HG03025 (cell line): ENCODE results near the gene PCCA.
"Not testable (repeated sequence)": the region's sequence is repeated elsewhere in the genome, so short reads cannot be mapped to it uniquely, and the experiment has no call there.

Source experiments
- ATAC-seq: cut with Tn5 transposase; IDR thresholded peaks from one replicate; pipeline ENCODE4 v1.9.1; 2021; ENCODE audit warnings: mild to moderate bottlenecking, moderate library complexity; ENCODE audit not compliant: unreplicated experiment, low FRiP score

The PCCA gene, protein sequence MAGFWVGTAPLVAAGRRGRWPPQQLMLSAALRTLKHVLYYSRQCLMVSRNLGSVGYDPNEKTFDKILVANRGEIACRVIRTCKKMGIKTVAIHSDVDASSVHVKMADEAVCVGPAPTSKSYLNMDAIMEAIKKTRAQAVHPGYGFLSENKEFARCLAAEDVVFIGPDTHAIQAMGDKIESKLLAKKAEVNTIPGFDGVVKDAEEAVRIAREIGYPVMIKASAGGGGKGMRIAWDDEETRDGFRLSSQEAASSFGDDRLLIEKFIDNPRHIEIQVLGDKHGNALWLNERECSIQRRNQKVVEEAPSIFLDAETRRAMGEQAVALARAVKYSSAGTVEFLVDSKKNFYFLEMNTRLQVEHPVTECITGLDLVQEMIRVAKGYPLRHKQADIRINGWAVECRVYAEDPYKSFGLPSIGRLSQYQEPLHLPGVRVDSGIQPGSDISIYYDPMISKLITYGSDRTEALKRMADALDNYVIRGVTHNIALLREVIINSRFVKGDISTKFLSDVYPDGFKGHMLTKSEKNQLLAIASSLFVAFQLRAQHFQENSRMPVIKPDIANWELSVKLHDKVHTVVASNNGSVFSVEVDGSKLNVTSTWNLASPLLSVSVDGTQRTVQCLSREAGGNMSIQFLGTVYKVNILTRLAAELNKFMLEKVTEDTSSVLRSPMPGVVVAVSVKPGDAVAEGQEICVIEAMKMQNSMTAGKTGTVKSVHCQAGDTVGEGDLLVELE

GRCh38 chr13:100088644-100089464, at the start of gene PCCA:
PCCA (plus strand) TSS chr13:100089093; CDS start chr13:100089121, 28 bp downstream.
- peak; percentile 98 for ATAC-seq

- no peak for ATAC-seq
These were observed 49.2 kb upstream of the PCCA start for GRCh38 chr13:100039740-100040139.

DNA sequence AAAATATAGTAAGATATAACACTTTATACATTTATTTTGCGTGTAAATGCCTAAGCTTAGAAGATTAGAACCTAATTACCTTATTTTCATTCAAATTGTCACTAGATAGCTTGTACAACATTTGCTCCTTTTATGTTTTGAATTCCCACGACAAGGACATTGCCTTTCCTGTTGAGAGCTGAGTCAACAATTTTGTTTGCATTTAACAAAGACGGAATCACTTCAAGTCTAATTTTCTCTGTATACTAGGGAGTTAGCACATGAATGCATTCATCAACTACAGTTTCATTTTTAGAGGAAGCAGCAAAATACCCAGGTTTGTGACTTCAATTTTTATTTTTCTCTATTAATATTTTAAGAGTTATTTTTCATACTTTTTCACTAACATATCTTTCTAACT, 48.7 kb upstream of the PCCA start:
- no peak for ATAC-seq

- ATAC-seq, result no peak
These were observed 44.0 kb upstream of the PCCA start for GRCh38 chr13:100044936-100045335.

DNA sequence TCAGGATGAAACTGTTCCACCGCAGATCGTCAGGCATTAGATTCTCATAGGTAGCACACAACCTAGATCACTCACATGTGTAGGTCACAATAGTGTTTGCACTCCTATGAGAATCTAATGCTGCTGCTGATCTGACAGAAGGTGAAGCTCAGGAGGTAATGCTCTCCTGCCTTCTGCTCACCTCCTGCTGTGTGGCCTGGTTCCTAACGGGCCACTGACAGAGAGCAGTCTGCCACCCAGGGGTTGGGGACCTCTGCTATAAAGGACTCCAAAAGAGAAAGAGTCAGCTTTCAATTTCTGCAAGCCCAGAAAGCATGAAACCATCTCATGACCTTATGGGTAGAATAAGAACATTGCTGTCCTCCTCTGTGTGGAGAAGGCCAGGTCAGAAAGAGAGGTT, 43.5 kb upstream of the PCCA start:
- ATAC-seq, result no peak

- no peak for ATAC-seq
These were observed 37.8 kb upstream of the PCCA start for GRCh38 chr13:100051070-100051469.

DNA sequence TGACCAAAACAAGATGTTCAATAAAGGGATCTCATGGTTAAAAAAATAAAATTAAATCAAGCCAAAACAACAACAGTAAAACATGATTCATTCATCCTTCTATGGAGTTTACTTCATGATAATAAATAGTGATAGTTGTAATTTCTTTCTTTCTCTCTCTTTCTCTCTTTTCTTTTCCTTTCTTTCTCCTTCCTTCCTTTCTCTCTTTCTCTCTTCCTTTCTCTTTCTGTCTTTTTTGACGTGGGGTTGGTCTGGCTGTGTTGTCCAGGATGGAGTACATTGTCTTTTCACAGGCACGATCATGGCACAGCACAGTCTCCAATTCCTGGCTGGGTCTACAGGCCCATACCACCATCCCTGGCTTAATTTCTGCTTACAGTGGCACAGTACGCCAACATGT, 29.1 kb upstream of the PCCA start:
- ATAC-seq, result no peak

DNA sequence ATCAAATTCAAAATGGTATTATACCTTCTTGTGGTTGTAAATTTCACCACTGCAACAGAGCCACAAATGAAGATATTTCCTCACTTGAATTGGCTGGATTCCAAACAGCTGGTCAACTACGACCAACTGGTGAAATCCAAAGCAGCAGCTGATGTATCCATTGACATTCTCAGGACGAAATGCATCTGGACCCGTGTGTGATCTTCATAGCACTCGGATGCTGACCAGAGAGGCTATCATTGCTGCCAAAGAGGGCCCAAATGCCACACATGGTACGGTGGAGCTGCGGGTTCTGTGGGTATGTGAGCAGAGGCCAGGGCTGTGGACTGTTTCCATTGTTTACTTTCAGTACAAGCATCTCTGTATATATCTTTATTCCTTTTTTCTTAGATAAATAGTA, 25.6 kb upstream of the PCCA start:
- no peak for ATAC-seq

- no peak for ATAC-seq
These were observed 25.0 kb upstream of the PCCA start for GRCh38 chr13:100063906-100064305.

- no peak for ATAC-seq
These were observed 20.6 kb upstream of the PCCA start for GRCh38 chr13:100068133-100068931.

- no peak for ATAC-seq
These were observed 19.6 kb upstream of the PCCA start for GRCh38 chr13:100069278-100069677.

DNA sequence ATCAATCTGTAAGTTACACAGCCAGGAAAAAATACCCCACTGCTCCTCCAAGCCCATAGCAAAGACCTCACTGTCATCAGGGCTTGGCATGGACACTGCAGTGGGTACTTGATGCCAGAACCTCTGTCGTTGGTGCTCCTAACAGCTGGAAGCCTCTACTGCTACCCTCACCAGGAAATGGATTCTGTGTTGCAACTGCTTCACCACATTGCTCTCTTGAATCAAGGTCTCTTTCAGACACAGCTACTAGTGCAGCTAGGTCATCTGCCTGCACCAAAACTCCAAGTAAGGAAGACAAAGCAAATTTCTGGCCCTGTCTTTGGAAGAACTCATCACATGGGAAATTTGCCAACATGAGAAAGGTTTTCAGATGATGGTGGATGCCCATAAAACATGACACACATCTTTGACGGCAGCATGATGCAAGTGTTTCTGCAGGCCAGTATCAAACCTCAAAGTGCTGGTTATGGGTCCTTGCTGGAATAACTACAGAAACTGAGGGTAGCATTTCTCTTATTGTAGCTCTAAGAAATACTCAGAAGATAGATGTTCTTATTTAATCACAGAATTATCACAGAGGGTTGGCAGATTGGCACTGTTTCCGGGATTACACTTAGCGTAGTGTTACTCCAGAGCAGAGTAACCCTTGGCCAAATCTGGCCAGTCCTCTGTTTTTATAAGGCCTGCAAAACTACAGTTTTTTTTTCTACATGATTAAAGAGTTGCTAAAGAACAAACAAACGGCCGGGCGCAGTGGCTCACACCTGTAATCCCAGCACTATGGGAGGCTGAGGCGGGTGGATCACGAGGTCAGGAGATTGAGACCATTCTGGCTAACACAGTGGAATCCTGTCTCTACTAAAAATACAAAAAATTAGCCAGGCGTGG, 12.9 kb upstream of the PCCA start:
- ATAC-seq, result no peak

DNA sequence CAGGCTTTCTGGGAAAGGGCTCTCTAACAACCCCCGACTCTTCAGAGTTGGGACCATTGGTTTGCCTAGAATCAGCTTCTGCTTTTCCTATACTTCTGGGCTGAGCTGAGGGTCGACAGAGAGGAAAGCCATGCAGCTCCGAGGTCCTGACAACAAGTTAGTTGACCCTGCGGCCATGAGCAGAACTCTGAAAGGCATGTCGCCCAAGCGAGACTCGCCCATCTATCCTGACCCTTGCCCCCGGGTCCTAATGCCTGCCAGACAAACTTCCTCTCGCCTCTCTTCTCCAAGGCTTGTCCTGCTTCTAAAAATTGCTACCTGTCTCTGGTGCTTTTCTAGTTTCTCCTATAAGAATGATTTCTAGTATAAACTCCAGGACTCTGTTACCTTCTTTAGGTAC, 9.9 kb upstream of the PCCA start:
- ATAC-seq, result not testable (repeated sequence)

GRCh38 chr13:100083401-100083800, 5.5 kb upstream of the PCCA start:
- not testable (repeated sequence) for ATAC-seq

GRCh38 chr13:100088273-100088643, 635 bp upstream of the PCCA start:
- no peak for ATAC-seq

- peak; percentile 39 for ATAC-seq
These were observed 656 bp downstream of the PCCA start for GRCh38 chr13:100089465-100090032.

DNA sequence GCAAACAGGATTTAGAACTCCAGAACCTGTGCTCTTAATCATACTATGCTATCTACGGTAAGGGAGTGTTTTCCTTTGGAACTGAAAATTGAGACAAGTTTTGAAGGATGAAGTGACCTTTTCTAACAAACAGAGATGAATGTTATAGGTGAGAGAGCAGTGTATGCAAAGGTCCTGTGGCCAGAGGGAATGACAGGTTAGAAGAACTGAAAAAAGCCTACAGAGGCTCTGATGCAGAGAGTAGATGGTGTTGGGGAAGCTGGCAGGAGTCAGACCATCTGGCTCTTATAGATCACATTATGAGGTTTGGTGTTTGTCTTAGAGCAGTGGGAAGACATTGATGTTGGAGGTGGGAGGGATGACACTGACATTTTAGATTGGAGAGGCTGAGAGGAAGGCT, 2.0 kb downstream of the PCCA start:
- no peak for ATAC-seq

DNA sequence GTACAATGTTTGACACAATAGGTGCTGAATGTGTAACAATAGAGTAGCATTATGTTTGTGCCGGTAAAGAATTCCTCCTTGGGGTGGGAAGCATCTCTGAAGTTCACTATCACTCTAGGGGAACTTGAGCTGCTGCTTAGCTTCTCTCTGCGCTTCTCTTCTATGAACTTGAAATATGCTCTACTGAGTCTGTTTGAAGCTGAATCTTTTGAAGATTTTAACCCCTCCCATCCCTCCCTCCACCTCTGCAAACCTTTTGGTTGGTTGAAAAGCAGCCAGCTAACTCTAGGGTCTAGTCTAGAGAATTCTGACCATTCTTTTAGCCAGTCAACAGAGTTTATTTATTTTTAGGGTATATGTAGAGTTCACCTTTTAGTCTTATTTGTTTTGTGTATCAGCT, 2.5 kb downstream of the PCCA start:
- no peak for ATAC-seq

DNA sequence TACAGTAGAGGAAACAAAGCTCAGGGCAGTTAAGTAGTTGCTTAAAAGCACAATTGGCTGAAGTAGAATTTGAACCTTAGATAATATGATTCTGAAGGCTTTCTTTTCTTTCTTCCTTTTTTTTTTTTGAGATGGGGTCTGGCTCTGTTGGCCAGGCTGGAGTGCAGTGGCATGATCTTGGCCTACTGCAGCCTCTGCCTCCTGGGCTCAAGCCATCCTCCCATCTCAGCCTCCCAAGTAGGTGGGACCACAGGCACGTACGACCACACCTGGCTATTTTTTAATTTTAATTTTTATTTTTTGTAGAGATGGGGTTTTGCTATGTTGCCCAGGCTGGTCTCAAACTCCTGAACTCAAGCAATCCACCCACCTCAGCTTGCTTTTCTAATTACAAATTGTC, 3.4 kb downstream of the PCCA start:
- not testable (repeated sequence) for ATAC-seq
